Stimulated activated CD8-positive, alpha-beta memory T cell treated with anti-CD3 and anti-CD28 coated beads, Interleukin-4, amount 100 ng/mL, for 48 hours (primary cell): ENCODE results near the gene HIKESHI.

ENCODE experiments used
- DNase-seq: peaks from one replicate; pipeline ENCODE4 v3.0.0-alpha.2; 2020

Gene HIKESHI

GRCh38 chr11:86380295-86381059 lies 78.4 kb downstream of the HIKESHI start:
- no peak for DNase-seq

- no peak for DNase-seq
Observed at GRCh38 chr11:86383041-86383955, 81.3 kb downstream of the HIKESHI start.

- DNase-seq = no peak
Observed at GRCh38 chr11:86386283-86386682, 84.2 kb downstream of the HIKESHI start.

- DNase-seq = no peak
Observed at GRCh38 chr11:86386746-86387145, 84.7 kb downstream of the HIKESHI start.

GRCh38 chr11:86388198-86388597 lies 86.2 kb downstream of the HIKESHI start:
- DNase-seq = no peak

GRCh38 chr11:86390487-86390886 lies 88.4 kb downstream of the HIKESHI start:
- DNase-seq = no peak

GRCh38 chr11:86395061-86395551 lies 93.1 kb downstream of the HIKESHI start:
- DNase-seq = no peak
